Natural killer cell (primary cell): ENCODE measurements around the gene ASPHD1. TPM values are rescaled to one million over a fixed set of nuclear protein-coding genes. Genes with fewer than 3 reads are reported as not detected.

Experiments used
- ATAC-seq, 3 donors: fragments of 150-1000 bp in 2 of 3; fragments of 200-7000 bp in 1 of 3; cut with Tn5 transposase; 1 replicate in 1 of 3; 2 replicates in 2 of 3; pipeline ENCODE4 v1.10.0; 2021; ENCODE audit warnings: mild to moderate bottlenecking in 2 of 3, moderate library complexity in 2 of 3
- DNase-seq, 2 donors: peaks; one replicate each; pipeline versions ENCODE4 v3.0.0 to v3.0.0-alpha.2; 2013 to 2021; ENCODE audit warnings: mixed read lengths in 1 of 2
- H3K27ac ChIP-seq: one replicate; pipeline ENCODE4 v1.5.1; 2013; ENCODE audit warnings: mild to moderate bottlenecking, low read length
- H3K27me3 ChIP-seq: one replicate; pipeline ENCODE4 v1.6.1; 2013; ENCODE audit warnings: low read length; ENCODE audit not compliant: control insufficient read depth, insufficient read depth
- H3K36me3 ChIP-seq: one replicate; pipeline ENCODE4 v1.6.1; 2013; ENCODE audit warnings: low read length; ENCODE audit not compliant: control insufficient read depth, insufficient read depth
- H3K4me1 ChIP-seq: one replicate; pipeline ENCODE4 v1.6.1; 2013; ENCODE audit warnings: low read length; ENCODE audit not compliant: control insufficient read depth, insufficient read depth
- H3K4me3 ChIP-seq: one replicate; pipeline ENCODE4 v1.5.1; 2013; ENCODE audit warnings: low read length
- H3K9me3 ChIP-seq: one replicate; pipeline ENCODE4 v1.6.1; 2013; ENCODE audit warnings: low read length; ENCODE audit not compliant: control insufficient read depth, insufficient read depth
- H3K27ac Mint-ChIP-seq, 2 donors: one replicate each; pipeline ENCODE4 v1.8.0; 2022; ENCODE audit warnings: mild to moderate bottlenecking in 2 of 2, mixed read lengths in 2 of 2, moderate library complexity in 1 of 2
- H3K27me3 Mint-ChIP-seq, 2 donors: one replicate each; pipeline ENCODE4 v1.8.0; 2022; ENCODE audit warnings: low read depth in 2 of 2, mixed read lengths in 2 of 2
- H3K36me3 Mint-ChIP-seq: one replicate; pipeline ENCODE4 v1.8.0; 2022; ENCODE audit warnings: mixed read lengths
- H3K4me1 Mint-ChIP-seq, 2 donors: one replicate each; pipeline ENCODE4 v1.8.0; 2022; ENCODE audit warnings: mixed read lengths in 2 of 2
- H3K4me3 Mint-ChIP-seq: one replicate; pipeline ENCODE4 v1.8.0; 2022; ENCODE audit warnings: mild to moderate bottlenecking, moderate library complexity, mixed read lengths
- H3K9me3 Mint-ChIP-seq, 2 donors: one replicate each; pipeline ENCODE4 v1.8.0; 2022; ENCODE audit warnings: mixed read lengths in 2 of 2
- WGBS: methylation state at CpG from one replicate; pipeline ENCODE4 v1.1.7; 2013; ENCODE audit warnings: missing lambda C conversion rate; ENCODE audit not compliant: insufficient coverage; 5-methylcytosine and 5-hydroxymethylcytosine counted together
- intact Hi-C: fragments of 100-400 bp; cut with micrococcal nuclease; formaldehyde crosslinking; loops from one replicate; pipeline ENCODE4 v1.14.2; 2022
- total RNA-seq, 4 donors: library from RNA; stranded (reverse); fragments of 120-200 nt in 1 of 4; gene quantifications; one replicate each; pipeline versions ENCODE4 v1.2.3 to v1.2.4, GENCODE V29; 2013 to 2022
- TF ChIP-seq, protein P1 (sequence below): fragments of 200-600 bp; IDR thresholded peaks from one replicate; pipeline ENCODE4 v1.8.0; 2022; ENCODE audit warnings: antibody characterized with exemption

ASPHD1 gene
- total RNA-seq, 3 donors from 2014 or later (not counting 1 experiment from before 2014, with no cell fraction given): not detected

DNA sequence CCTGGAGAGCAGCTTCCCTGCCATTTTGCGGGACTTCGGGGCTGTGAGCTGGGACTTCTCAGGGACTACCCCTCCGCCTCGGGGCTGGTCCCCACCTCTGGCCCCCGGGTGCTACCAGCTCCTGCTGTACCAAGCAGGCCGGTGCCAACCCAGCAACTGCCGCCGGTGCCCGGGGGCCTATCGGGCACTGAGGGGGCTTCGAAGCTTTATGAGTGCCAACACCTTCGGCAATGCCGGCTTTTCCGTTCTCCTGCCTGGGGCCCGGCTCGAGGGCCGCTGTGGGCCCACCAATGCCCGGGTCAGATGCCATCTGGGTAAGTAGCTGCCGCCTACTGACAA is 1.3 kb downstream of the ASPHD1 start:
- Histone ChIP-seq H3K4me3 (no peak overlapping the region), H3K27ac (no peak overlapping the region), H3K4me1 (peaks cover 13% of the 10 kb centered on the region), H3K36me3 (no peaks in the 10 kb centered on the region), H3K9me3 (no peaks in the 10 kb centered on the region), H3K27me3 (peaks cover 27% of the 10 kb centered on the region)
- no peaks in the 10 kb centered on the region for H3K9me3 Mint-ChIP-seq
- no peaks in the 10 kb centered on the region for H3K36me3 Mint-ChIP-seq
- no peak for DNase-seq
- intact Hi-C loops: no loop called here
- TF ChIP-seq, protein P1, sequence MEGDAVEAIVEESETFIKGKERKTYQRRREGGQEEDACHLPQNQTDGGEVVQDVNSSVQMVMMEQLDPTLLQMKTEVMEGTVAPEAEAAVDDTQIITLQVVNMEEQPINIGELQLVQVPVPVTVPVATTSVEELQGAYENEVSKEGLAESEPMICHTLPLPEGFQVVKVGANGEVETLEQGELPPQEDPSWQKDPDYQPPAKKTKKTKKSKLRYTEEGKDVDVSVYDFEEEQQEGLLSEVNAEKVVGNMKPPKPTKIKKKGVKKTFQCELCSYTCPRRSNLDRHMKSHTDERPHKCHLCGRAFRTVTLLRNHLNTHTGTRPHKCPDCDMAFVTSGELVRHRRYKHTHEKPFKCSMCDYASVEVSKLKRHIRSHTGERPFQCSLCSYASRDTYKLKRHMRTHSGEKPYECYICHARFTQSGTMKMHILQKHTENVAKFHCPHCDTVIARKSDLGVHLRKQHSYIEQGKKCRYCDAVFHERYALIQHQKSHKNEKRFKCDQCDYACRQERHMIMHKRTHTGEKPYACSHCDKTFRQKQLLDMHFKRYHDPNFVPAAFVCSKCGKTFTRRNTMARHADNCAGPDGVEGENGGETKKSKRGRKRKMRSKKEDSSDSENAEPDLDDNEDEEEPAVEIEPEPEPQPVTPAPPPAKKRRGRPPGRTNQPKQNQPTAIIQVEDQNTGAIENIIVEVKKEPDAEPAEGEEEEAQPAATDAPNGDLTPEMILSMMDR: no peak
- no peak for ATAC-seq
- H3K27me3 Mint-ChIP-seq: peaks cover 20 to 34% of the 10 kb centered on the region in 2 donors
- H3K4me1 Mint-ChIP-seq: peaks cover 5 to 13% of the 10 kb centered on the region in 2 donors
- peak overlapping the region; percentile 45 for H3K4me3 Mint-ChIP-seq
- WGBS: 90% methylated on average over 19 of the region's 19 CpGs
- H3K27ac Mint-ChIP-seq: no peak overlapping the region

DNA sequence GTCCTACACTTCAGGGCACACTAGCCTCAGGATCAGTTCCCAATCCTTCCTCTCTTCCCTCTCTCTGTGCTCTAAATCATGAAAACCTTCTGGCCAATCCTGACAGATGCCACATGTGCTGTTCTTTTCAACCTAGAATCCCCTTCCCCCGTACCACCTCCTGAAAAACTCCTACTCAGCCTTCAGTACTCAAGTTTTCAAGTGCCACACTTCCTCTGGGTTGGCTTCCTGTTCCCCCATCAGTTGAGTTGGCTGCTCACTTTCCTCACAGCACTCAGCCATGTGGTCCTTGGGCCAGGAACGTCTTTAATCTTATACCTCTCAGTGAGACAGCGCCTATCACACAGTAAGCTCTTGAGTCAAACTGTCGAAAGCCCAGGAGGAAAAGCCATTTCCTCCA is 3.3 kb downstream of the ASPHD1 start:
- 52% methylated on average over 4 of the region's 4 CpGs for whole genome bisulfite sequencing
- TF ChIP-seq, protein P1: no peak
- H3K4me3 ChIP-seq: no peak overlapping the region
- peaks cover 13% of the 10 kb centered on the region for H3K4me1 ChIP-seq
- no peaks in the 10 kb centered on the region for H3K36me3 Mint-ChIP-seq
- H3K27ac Mint-ChIP-seq: no peak overlapping the region
- H3K36me3 ChIP-seq: no peaks in the 10 kb centered on the region
- H3K9me3 Mint-ChIP-seq: no peaks in the 10 kb centered on the region
- H3K27ac ChIP-seq: no peak overlapping the region
- H3K4me3 Mint-ChIP-seq: no peak overlapping the region
- DNase-seq (no peak), ATAC-seq (no peak)
- H3K27me3 ChIP-seq: peaks cover 14% of the 10 kb centered on the region
- H3K4me1 Mint-ChIP-seq: peaks cover 5 to 9% of the 10 kb centered on the region in 2 donors
- intact Hi-C loops: no loop called here
- H3K27me3 Mint-ChIP-seq: peaks cover 4 to 20% of the 10 kb centered on the region in 2 donors
- no peaks in the 10 kb centered on the region for H3K9me3 ChIP-seq

DNA sequence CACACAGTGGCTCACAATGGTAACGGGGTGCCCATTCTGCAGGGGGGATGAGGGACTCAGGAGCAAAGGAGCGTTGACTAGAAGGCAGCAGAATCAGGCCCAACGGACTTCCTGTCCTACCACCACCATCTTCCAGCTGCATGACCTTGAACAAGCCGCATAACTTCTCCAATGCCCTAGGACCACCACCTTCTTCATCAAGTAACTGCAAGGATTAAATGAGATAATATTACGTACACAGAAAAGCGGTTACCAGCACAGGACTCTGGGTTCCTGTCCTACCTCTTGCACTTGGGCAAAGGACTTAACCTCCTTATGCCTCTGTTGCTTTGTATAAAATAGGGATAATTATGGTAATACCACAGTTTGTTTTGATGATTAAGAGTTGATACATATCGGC is 4.7 kb downstream of the ASPHD1 start:
- Mint-ChIP-seq H3K36me3 (no peaks in the 10 kb centered on the region), H3K4me3 (no peak overlapping the region), H3K4me1 (peaks cover 5 to 7% of the 10 kb centered on the region in 2 donors), H3K9me3 (no peaks in the 10 kb centered on the region), H3K27ac (no peak overlapping the region), H3K27me3 (peaks cover 0 to 15% of the 10 kb centered on the region in 2 donors)
- ATAC-seq (no peak), DNase-seq (no peak)
- no peaks in the 10 kb centered on the region for H3K36me3 ChIP-seq
- H3K27ac ChIP-seq: no peak overlapping the region
- peaks cover 2% of the 10 kb centered on the region for H3K27me3 ChIP-seq
- intact Hi-C loops: no loop called here
- TF ChIP-seq, protein P1: no peak
- H3K9me3 ChIP-seq: no peaks in the 10 kb centered on the region
- 95% methylated on average over 7 of the region's 7 CpGs for WGBS
- H3K4me1 ChIP-seq: peaks cover 5% of the 10 kb centered on the region
- no peak overlapping the region for H3K4me3 ChIP-seq

DNA sequence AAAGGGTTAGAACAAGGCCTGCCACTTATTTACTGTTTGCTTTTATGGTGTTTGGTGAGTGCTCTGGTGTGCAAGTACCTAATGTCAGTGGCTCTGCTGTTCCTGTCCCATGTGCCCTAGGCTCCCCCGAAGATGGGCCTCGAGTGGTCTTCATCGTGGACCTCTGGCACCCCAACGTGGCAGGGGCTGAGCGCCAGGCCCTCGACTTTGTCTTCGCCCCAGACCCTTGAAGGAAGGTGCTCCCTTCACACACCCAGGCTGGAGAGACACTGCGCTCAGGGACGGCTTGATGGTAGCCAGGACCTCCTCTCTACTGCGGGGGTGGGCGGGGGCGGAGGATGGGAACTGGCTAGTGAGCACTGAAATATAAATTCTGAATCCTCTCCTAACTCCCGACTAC is 5.4 kb downstream of the ASPHD1 start:
- Mint-ChIP-seq H3K4me1 (peaks cover 1 to 3% of the 10 kb centered on the region in 2 donors), H3K36me3 (no peaks in the 10 kb centered on the region), H3K9me3 (no peaks in the 10 kb centered on the region), H3K27me3 (peaks cover 0 to 11% of the 10 kb centered on the region in 2 donors), H3K4me3 (no peak overlapping the region), H3K27ac (no peak overlapping the region)
- intact Hi-C loops: no loop called here
- DNase-seq (no peak), ATAC-seq (no peak)
- TF ChIP-seq, protein P1: no peak
- Histone ChIP-seq H3K9me3 (no peaks in the 10 kb centered on the region), H3K27ac (no peak overlapping the region), H3K4me3 (no peak overlapping the region), H3K4me1 (peaks cover under 1% of the 10 kb centered on the region), H3K36me3 (no peaks in the 10 kb centered on the region), H3K27me3 (no peaks in the 10 kb centered on the region)
- 89% methylated on average over 13 of the region's 13 CpGs for WGBS
